OCI-LY3 (cell line): ENCODE results near the gene BICDL2.

Experiments used
- CTCF ChIP-seq: fragments of 200-600, 300-600 bp; sonication (generic); IDR thresholded peaks from 2 replicates; pipeline ENCODE4 v1.5.1; 2014; ENCODE audit warnings: antibody characterized with exemption, low read length, low read depth
- EZH2phosphoT487 ChIP-seq: fragments of 200-600 bp; shearing (Covaris generic); IDR thresholded peaks from 2 replicates; pipeline ENCODE4 v1.6.1; 2018; ENCODE audit warnings: antibody characterized with exemption, mixed run types, low read depth

GRCh38 chr16:3020604-3021448 is 15.9 kb downstream of the BICDL2 start:
- TF ChIP-seq CTCF (no peak), EZH2phosphoT487 (no peak)
